NCI-H1930 (cell line): ENCODE measurements around the gene OR2F1.

ENCODE experiments used
- DNase-seq, 2 experiments: peaks; one replicate each; lab custom pipeline; 2025; lab: John Stamatoyannopoulos, UW

Gene OR2F1, protein sequence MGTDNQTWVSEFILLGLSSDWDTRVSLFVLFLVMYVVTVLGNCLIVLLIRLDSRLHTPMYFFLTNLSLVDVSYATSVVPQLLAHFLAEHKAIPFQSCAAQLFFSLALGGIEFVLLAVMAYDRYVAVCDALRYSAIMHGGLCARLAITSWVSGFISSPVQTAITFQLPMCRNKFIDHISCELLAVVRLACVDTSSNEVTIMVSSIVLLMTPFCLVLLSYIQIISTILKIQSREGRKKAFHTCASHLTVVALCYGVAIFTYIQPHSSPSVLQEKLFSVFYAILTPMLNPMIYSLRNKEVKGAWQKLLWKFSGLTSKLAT

GRCh38 chr7:143954544-143954943, at the start of gene OR2F1:
Gene OR2F1 (plus strand): TSS chr7:143954844. CDS start chr7:143959971, 5,127 bp downstream.
- no peak for DNase-seq

GRCh38 chr7:143905509-143905908, 49.1 kb upstream of the OR2F1 start:
- DNase-seq, result no peak

DNA sequence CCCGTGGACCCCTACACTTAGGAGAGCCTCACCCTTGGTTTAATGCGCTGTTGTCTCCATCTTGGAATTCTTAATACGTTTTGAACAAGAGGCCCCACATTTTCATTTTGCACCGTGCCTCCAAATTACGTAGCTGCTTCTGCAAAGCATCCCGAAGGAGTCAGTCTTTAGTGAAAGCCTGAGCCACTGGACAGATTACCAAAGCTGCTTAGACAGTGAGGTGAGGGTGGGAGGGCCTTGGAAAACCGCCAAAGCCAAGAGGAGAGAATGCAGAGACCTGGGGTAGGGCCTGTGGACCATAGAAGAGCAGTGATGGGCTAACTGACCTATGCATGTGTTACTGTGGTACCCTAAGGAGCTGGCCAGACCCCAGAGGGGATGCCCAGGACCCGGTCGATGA, 48.5 kb upstream of the OR2F1 start:
- DNase-seq, result no peak

GRCh38 chr7:143906895-143907294, 47.7 kb upstream of the OR2F1 start:
- DNase-seq, result no peak

DNA sequence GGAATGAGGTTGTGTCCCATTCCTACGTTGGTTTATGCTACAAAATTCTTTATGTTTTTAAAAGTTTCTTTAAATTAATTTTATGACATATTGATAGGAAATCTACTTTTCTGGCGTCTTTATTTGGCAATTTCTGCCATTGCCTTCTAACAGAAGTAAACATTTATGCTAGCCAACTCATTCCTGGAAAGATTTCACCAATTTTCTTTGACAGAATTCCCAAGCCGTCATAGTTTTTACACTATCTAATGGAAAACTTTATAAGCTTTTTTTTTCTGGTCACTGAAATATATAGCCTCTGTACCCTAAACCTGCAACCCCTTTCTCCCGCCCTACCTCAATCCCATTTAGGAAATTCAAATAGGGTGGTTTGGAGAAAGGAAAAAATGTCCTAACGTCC, 46.5 kb upstream of the OR2F1 start:
- DNase-seq, result no peak

- DNase-seq, result no peak
Observed at GRCh38 chr7:143909863-143910262, 44.8 kb upstream of the OR2F1 start.

DNA sequence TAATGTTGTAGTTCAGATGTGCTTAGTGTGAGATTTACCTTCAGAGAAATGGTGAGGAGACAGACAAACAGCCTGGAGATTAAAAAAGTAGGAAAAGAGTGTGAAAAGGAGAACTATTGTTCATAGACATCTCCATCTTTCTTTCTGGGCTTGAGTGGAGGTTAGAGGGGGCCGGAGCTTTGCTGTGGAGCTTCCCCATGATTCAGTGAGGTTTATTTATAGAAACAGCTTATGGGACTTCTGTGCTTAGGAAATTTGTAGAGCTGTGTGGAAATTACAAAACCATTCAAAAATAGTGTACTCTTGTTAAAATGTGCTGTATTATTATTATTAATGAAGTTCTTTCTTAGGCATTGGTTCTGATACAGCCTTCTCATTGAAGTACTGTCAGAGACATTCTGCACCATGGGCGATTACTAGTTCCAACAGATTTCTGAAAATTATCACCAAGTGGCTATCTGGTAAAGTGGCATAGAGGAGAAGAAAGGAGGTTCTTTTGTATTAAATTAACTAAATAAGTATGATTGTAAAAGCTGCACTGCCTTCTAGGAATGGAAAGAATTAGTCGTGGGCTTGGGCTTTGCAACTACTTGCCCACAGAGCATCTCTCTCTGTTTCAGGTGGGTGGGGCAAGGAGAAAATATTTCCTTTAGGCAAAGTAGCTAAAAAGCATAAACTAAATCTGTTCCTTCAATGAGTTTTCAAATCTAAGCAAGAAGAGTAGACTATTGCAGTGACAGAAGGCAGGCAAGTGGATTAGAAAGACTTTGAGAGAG, 44.0 kb upstream of the OR2F1 start:
- no peak for DNase-seq

DNA sequence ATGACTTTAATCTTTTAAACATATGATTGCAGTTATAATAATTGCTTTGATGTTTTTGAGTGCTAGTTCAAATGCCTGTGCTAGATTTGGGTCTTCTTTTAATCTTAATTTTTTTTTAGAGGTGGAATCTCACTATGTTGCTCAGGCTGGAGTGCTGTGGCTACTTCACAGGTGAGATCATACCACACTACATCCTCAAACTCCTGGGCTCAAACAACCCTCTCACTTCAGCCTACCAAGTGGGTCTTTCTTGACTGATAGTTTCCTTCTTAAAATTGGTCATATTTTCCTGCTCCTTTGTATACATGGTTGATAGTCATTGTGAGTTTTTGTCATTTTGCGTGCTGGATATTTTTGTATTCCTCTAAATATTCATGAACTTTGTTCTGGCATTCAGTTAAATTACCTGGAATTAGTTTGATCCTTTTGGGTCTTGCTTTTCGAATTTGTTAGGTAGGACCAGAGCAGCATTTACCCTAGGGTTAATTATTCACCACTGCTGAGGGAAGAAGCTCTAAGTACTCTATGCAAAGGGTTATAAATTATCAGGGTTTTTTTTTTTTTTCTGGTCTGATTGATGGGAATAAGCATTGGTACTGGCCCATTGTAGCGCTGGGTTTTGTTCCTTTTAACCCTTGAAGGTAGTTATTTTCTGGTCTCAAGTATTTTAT, 40.6 kb upstream of the OR2F1 start:
- DNase-seq, result no peak

DNA sequence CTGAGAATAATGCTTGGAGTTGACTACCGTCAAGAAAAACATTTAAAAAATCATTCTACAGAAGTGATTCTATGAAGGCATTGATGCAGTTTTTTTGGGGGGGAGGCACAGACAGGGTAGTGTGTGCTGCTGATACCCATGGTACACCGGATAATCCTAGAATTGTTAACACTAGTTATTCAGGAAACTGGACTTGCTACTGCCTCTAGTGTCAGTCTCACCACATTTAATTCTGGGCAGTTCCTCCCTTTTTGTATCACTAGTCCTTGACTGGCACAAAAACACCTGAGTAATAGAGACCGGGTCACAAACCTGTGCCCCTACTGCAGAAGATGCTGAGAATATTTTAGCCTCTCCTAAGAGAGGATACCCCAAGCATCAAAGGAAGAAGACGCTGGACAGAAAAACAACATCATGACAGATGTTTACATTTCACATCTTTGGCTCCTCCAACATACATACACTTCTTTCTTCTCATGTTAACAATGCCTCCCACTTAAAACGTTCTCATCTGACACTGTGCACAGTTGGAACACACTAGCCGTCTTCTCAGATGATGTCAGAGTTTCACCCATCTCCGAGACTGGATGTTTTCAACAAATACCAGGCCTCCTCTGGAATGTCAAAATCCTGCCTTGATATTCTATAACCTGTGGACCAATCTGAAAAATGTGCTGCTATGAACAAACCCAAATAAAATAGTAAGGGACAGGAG, 39.5 kb upstream of the OR2F1 start:
- no peak for DNase-seq

GRCh38 chr7:143924851-143925250, 29.8 kb upstream of the OR2F1 start:
- DNase-seq, result no peak

GRCh38 chr7:143929224-143929920, 25.3 kb upstream of the OR2F1 start:
- no peak for DNase-seq

- no peak for DNase-seq
Observed at GRCh38 chr7:143931739-143932138, 22.9 kb upstream of the OR2F1 start.

GRCh38 chr7:143934526-143935325, 19.9 kb upstream of the OR2F1 start, which contains the start of gene OR2F2:
Gene OR2F2 (plus strand): TSS chr7:143935233. CDS start chr7:143935233, 0 bp downstream.
- DNase-seq, result no peak

DNA sequence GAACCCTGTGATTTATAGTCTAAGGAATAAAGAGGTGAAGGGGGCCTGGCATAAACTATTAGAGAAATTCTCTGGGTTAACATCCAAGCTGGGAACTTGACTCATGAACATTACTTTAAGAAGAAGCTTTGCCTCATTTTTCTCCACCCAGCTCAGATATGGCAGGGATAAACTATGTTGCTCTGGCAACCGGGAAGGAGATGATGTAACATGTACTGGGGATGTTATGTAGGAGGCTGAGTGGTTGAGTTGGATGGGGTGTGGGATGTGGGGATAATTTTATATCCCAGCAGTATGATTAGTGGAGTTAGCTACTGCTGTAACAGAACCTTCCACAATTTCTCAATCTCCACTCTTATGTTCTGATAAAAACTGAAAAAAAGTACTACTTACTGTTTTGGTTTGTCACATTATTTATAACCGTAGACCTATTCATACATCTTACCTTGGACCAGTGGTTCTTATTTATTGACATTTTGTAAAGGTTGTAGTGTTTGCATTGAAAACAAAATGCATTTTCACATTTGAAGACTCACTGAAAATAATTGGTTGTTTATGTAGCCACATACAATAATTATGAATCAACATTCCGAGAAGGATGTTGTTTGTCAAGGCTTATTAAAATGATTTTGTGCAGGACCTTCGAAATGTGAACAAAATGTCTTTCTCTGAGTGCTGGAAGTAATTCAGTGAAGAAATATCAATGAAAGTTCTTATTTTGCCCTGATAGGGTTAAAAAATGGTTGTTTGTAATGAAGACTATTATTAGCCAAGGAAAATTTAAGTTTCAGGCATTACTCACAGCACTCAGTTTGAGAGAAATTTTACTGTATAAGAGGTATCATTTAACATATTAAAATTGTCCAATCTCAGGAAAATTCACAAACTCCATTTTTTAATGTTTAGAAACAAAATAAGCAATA, 18.3 kb upstream of the OR2F1 start:
- DNase-seq, result no peak

GRCh38 chr7:143938379-143939243, 16.0 kb upstream of the OR2F1 start:
- no peak for DNase-seq

- DNase-seq, result no peak
Observed at GRCh38 chr7:143945423-143945822, 9.2 kb upstream of the OR2F1 start.

DNA sequence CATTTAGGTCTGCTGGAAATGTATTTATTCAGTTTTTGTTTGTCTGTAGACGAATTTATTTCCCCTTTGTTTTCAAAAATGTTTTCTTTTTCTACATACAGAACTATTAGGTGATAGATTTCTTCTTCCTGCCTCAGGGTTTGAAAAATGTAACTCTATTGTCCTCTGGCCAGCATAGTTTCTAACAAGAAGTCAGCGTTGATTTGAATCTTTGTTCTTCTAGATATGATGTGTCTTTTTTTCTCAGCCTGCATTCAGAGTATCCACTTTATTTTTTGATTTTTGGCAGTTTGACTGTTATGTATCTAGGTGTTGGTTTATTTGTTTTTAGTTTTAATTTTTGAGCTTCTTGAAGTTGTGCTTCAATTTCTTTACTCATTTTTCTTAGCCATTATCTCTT, 7.5 kb upstream of the OR2F1 start:
- no peak for DNase-seq

DNA sequence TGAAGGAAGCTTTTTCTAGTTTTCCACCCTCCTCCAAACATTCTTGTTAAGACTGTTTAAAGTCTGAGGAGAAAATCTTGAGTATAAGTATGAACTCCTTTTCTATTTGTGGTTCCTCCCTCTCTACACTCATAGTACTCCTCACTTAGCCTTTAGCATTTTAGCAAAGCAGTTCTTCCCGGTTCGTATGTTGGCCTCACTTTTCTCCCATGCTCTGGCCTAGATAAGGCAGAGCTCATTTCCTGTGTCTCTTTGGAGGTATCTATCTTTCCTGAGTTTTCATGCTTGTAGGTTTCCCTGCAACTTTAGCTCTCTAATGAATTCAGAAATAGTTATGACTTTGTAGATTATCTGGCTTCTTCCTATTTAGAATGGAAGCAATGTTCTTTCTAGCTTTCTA, 5.9 kb upstream of the OR2F1 start:
- no peak for DNase-seq

DNA sequence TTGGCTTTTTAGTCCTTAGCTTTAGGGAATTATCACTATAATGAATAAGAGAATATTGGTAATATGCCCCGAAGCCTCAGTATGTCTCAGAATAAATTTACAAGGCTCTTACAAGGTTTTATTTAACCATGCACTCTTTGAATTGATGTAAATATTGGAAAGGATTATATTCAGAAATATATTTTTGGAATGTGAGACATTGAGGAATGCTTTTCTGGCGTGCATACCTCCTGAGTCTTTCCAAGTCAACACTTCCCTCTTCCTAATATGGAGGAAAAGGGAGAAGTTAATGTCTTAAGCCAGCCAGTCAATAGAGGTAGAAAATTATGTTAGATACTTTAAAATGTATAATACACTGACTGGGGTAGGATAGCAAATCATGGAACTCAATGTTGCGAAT, 1.2 kb upstream of the OR2F1 start:
- DNase-seq, result no peak
